SK-N-SH treated with all-trans-retinoic acid at 6 μM for 48 hours (cell line): ENCODE measurements around the gene GUK1.

Experiments
- ARNTL ChIP-seq: fragments of 450-650 bp; formaldehyde crosslinking; IDR thresholded peaks from 2 replicates; pipeline ENCODE4 v1.5.0; 2020; ENCODE audit warnings: low read depth, mild to moderate bottlenecking, moderate library complexity, borderline replicate concordance
- PATZ1 ChIP-seq: fragments of 250-450 bp; sonication (Bioruptor Pico); IDR thresholded peaks from 2 replicates; pipeline ENCODE4 v1.8.0; 2020; ENCODE audit warnings: mild to moderate bottlenecking, moderate library complexity, borderline replicate concordance
- RARB ChIP-seq: fragments of 250-450 bp; sonication (Bioruptor Pico); IDR thresholded peaks from 2 replicates; pipeline ENCODE4 v1.8.0; 2021; ENCODE audit warnings: mild to moderate bottlenecking, moderate library complexity
- TCF4 ChIP-seq: fragments of 250-450 bp; sonication (Bioruptor Pico); IDR thresholded peaks from 2 replicates; pipeline ENCODE4 v1.8.0; 2021; ENCODE audit warnings: mild to moderate bottlenecking, moderate library complexity, borderline replicate concordance
- TOX ChIP-seq: fragments of 250-450 bp; sonication (Bioruptor Pico); IDR thresholded peaks from 2 replicates; pipeline ENCODE4 v1.8.0; 2021; ENCODE audit warnings: mild to moderate bottlenecking, moderate library complexity, borderline replicate concordance
- ZFP3 ChIP-seq: fragments of 250-450 bp; sonication (Bioruptor Pico); IDR thresholded peaks from 2 replicates; pipeline ENCODE4 v1.5.0; 2020; ENCODE audit warnings: mild to moderate bottlenecking, moderate library complexity
- ZFP30 ChIP-seq: fragments of 450-650 bp; formaldehyde crosslinking; IDR thresholded peaks from 2 replicates; pipeline ENCODE4 v1.5.0; 2022; ENCODE audit warnings: mild to moderate bottlenecking, moderate library complexity
- ZNF70 ChIP-seq: fragments of 450-650 bp; formaldehyde crosslinking; IDR thresholded peaks from 2 replicates; pipeline ENCODE4 v1.5.0; 2020; ENCODE audit warnings: mild to moderate bottlenecking, moderate library complexity
- ZNF8 ChIP-seq: fragments of 450-650 bp; formaldehyde crosslinking; IDR thresholded peaks from 2 replicates; pipeline ENCODE4 v1.5.0; 2020; ENCODE audit warnings: mild to moderate bottlenecking, moderate library complexity

GRCh38 chr1:228166170-228166936 is 26.3 kb downstream of the GUK1 start:
- TF ChIP-seq PATZ1 (CRISPR knock-in tag): no peak
- no peak for TF ChIP-seq TOX (CRISPR knock-in tag)
- no peak for TF ChIP-seq ARNTL (CRISPR knock-in tag)
- TF ChIP-seq RARB (CRISPR knock-in tag): no peak
- no peak for TF ChIP-seq ZNF8
- TF ChIP-seq TCF4: no peak
- no peak for TF ChIP-seq ZFP3
- no peak for TF ChIP-seq ZFP30 (CRISPR knock-in tag)
- no peak for TF ChIP-seq ZNF70 (CRISPR knock-in tag)
